ENCODE results near the gene DBN1.

DBN1 gene

DNA sequence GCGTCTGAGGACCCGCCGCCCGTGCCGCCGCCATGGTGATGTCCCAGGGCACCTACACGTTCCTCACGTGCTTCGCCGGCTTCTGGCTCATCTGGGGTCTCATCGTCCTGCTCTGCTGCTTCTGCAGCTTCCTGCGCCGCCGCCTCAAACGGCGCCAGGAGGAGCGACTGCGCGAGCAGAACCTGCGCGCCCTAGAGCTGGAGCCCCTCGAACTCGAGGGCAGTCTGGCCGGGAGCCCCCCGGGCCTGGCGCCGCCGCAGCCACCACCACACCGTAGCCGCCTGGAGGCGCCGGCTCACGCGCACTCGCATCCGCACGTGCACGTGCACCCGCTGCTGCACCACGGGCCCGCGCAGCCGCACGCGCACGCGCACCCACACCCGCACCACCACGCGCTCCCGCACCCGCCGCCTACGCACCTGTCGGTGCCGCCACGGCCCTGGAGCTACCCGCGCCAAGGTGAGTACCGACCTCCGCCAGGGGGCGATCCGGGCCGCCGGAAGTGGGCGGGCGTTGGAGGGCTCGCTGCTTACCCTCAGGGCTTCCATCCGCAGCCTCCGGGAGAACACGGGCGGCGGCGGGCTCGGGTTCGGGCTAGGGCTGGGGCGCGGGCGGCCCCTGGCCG lies 18.3 kb downstream of the DBN1 start:
- DNase-seq, result peak; percentile 54

DNA sequence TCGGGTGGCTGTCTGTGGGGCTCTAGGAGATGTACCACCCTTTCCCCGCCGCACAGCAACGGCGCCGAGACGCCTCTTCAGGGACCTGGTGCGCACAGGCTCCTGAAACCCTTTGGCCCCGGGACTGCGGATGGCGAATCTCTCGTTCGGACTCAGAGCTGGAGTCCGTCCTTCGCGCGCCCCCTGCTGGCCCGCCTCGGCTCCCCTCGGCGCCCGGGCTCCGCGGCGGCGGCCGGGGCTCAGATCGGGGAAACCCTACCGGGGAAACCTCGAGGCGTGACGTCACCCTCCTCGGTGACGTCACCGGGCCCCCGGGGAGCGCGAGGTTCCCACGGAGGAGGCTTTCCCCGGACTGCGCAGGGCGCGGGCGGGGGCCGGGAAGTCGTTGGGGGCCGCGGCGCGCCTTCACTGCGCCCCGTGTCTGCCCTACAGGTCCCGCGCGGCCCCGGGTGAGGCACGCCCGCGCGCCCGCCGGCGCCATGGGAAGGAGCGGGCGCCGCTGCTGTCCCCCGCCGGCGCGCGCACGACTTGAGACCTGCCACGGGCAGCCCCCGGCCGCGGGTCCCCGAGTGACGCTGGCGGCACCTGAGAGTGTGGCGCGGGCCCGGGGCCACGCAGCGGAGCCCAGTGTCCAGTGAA lies 18.9 kb downstream of the DBN1 start:
- DNase-seq, result peak; percentile 75

DNA sequence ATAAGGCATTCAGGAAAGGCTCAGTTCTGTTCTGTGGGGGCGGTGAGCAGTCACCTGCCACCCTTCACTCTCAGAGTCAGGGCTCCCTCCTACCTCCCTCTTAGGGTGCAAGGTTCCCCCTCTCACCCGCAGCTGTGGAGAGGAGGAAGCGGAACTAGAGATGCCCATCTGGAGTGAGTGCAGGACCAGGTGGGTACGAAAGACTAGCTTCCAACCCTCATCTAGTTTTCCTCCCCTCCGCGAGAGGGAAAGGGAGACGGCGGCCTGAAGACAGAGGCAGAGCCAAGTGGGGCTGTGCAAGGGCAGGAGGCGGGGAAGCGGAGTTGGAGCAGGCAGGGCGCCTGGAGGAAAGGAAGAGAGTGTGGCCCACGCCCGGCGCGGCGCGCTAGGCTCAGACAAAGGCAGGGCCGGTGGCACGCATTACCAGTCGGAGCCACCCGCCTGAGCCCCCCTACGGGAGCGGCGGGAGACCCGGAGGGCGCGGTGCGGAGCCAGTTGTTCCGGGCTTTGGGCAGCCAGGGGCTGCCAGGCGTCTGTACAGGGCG lies 19.5 kb downstream of the DBN1 start:
- no peak for DNase-seq

DNA sequence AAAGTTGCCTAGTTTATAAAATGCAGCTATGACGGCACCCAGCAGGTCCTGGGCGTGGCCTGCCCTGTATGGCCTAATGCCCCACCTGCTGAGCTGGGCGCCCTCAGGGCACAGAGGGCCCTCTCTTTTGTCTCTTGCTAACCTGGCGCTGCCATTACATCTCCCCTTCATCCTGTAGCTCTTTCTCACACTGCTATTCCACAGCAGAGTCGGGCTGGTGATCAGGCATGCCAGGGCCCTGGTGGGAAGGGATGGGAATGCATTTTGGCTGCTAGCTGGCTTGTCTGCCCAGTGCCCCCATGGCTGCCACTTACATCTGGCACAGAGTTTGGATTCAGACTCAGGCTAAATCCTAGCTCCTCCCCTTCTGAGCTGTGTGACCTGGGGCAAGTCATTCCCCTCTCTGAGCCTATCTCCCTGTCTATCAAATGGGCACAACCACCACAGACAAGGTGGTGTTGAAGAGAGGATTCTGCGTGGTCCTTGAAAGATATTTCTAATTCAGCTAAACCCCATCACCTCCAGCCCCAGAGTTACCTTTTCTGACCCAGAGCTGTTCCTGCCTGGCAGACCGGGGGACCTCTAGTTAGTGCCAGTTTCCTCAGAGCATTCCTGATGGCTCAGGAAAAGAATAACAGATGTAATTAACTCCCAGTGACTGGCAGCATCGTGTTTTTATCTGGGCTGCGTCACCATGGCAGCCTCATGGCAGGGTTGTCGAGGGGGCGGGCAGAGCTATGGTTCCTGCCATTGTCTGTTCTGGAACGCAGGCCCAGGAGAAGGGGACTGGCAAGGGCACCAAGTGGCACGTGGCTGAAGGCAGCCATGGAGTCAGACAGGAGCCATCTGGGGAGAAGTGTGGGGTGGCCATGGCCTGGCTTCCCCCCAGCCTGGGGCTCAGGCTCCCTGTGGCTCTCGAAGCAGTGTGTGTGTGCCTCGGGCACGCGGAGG lies 20.5 kb downstream of the DBN1 start:
- no peak for DNase-seq

DNA sequence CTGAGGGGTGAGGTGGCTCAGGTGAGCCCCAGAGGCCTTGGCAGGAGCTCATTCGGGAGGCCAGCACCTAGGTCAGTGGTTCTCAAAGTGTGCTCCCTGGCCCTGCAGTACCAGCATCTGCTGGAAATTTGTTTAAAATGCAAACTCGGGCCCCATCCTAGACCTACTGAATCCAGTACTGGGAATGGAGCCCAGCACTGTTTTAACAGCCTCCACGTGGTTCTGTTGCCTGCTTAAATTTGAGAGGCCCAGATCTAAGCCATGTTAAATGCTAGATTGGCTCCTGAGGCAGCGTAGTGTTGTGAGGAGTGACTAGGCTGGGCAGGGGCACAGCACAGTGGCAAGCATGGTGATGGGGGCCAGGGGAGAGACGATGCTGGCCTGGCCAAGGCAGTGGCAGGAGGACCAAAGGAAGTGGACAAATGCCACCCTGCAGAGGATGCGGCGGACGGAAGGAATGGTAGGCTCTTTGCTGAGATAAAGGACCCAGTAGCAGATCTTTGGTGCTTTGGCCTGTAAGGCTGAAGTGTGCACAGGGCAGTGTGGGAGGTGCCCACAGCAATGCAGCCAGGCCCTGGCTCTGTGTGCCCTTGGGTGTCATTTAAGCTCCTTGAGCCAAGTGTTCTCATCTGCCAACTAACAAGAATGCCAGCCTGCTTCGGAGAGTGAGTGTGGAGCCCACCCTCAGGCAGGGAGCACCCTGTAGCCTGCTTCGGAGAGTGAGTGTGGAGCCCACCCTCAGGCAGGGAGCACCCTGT lies 22.6 kb downstream of the DBN1 start:
- no peak for DNase-seq

DNA sequence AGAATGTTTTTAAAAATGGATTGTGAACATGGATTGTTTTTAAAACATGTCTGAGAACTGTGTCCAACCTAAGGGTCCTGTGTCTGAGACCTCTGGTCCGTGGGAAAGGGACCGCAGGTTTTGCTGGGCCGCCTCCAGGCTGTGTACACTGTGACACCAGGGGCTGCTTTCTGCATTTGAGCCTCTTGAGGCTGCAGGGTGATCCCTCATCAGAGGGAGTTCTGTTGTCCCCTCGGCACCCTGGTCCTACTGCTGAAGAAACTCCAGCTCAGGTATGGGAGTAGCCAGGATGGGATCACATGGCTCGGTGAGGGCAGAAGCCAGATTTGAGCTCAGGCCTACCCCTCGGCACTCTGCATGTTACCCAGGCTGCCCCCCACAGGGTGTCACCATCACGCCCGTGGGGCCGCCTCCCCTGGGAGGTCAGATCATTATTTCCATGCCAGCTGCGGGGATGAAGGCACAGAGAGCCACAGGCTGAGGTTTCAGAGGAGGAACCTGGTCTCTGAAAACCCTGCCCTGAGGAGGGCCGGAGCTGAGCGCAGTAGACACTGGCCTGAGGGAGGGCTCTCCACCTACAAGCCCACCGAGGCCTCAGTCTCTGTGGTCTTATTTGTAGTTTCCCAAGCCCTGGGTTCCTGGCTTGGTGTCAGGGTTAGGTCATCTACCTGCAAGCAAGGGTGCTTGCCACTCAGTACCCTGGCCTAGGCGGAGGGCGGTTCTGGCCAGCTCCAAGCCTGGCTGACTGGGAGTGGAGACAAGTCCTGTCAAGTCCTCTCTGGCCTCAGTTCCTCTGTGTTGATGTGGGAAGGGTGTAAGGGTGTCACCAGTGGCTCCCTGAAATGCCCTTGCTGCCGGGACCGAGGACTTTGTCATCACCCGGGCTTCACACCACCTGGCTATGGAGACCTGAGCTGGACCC lies 24.0 kb downstream of the DBN1 start:
- DNase-seq, result no peak

DNA sequence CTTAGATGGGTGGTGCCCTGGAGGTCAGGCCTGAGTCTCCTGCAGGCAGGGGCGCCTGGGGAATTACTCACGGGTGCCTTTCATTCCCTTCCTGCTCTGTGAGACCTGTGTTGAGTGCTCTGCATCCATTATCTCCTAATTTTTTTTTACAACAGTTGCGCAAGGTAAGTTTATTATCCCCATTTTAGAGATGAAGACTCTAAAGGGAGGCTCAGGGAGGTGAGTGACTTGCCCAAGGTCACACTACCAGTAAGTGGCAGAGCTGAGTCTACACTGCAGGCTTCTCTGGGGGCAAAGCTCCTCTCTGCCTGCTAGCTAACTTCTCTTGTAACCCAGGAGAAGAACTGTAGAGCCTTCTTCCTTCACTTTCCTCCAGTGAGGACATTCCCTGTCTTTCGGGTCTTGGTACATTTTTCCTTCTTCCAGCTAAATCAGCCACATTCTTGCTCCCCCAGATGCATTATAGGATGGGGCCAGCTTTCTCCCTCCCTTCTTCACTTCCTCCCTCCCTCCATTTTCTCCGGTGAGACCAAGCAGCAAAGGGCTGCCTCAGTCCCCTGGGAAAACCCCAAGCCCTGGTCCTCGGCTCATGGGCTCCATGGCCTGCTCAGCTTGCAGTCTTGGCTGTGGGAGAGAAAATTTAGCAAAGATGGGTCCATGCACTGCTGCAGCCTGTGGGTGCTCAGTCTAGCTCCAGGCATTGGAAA lies 25.0 kb downstream of the DBN1 start:
- DNase-seq, result no peak

DNA sequence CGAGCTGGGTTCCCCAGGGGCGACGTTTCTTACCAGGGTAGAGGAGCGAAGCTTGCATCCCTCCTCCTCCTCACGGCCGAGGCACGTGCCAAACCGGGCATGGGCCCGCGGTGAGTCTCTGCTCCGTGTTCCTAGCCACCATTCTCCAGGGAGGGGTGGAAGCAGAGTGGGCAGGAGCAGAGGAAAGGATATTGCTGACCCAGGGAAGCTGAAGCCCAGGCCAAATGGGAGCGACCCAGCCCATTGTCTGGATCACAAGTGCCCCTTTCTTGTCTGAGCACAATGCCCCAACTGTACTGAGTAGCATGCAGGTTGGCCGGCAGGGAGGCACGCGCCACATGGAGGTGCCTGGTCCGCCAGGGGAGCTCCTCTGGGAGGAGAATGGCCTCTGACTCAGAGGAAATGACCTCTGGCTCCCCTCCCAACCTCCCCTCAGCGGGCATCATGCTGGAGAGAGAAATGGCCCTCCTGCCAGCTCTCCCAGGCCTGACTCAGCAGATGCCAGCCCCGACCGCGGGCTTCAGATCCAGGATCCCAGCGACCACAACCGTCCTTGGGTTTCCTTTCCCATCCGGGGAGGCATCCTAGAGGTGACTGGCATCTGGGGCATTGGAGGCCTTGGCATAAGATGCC lies 25.7 kb downstream of the DBN1 start:
- DNase-seq, result no peak

DNA sequence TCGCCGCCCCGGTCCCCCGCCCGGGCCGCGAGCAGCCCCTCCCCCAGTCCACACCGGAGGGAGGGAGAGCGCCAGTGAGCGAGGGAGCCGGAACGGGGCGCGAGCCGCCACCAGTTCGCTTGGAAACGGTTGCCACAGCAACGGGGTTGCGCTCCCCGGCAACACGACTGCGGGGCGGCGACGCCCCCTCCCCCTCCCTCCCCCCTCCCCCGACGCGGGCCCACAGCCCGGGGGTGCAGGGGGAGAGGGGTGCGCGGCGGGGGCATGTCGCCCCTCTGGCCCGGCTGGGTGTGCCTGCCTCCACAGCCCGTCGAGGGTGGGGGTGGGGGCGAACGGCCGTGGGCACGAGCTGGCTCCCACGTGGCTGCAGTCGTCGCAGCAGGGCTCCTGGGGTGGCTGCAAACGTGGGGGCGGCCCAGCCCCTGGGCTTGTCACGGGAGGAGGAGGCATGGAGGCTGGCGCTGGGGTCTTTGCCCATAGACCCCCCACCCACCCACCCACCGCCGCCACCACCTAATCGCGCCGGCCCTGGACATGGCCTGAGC lies 26.3 kb downstream of the DBN1 start:
- DNase-seq, result no peak

DNA sequence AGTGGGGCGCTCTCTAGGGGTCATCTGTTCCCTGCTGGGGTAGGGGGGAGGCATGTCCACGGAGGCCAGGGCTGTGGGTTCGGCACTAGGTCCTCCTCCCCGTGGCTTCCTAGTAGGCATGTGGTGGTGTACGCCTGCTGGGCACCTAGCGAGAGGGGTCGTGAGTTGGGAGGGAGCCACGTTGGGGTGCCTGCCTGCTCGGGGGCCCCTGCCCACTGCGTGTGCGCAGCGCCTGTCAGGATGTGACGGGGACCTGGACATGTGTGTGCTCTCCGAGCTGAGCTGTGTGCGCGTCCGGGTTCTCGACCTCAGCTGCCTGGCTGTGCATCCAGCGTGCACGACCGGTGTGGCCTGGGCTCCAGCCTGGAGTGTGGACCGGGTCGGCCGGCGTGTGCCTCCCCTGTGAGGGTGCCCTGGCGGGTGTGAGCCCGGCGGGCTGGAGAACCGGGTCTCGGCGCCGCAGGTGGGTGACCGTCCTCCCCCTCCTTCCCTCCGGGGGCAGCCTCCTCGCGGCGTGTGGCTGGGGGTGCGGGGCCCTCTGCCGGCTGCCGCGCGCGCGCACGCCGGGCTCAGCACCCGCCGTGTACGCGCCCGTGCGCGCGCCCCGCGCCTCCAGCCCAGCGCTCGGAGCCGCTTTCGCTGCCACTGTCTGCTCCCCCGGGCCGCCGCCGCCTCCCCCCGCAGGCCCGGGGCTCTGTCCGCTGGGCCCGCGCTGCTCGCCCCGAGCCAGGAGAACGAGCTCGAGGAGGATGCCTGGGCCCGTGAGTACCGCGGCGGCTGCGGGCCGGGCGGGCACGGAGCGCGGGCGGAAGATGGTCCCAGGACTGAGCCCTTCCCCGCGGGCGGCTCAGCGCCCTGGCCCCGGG lies 27.0 kb downstream of the DBN1 start, which contains the start of gene PRR7:
Gene PRR7 (plus strand): TSS at position 615 of the 866 bp plus-strand sequence. CDS start 8,254 bp downstream, outside the sequence.
- DNase-seq, result no peak

DNA sequence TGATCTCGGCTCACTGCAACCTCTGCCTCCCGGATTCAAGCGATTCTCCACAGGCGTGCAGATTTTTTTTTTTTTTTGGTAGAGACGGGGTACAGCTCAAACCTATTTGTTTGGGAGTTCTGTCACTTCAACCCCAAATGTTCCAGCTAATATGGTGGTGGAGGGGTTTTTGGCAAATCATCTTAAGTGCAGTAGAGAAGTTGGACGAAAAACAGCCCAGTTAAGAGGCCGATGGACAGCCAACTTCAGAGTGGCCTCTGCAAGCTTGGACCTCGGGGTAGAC lies 27.6 kb downstream of the DBN1 start:
- DNase-seq, result no peak

DNA sequence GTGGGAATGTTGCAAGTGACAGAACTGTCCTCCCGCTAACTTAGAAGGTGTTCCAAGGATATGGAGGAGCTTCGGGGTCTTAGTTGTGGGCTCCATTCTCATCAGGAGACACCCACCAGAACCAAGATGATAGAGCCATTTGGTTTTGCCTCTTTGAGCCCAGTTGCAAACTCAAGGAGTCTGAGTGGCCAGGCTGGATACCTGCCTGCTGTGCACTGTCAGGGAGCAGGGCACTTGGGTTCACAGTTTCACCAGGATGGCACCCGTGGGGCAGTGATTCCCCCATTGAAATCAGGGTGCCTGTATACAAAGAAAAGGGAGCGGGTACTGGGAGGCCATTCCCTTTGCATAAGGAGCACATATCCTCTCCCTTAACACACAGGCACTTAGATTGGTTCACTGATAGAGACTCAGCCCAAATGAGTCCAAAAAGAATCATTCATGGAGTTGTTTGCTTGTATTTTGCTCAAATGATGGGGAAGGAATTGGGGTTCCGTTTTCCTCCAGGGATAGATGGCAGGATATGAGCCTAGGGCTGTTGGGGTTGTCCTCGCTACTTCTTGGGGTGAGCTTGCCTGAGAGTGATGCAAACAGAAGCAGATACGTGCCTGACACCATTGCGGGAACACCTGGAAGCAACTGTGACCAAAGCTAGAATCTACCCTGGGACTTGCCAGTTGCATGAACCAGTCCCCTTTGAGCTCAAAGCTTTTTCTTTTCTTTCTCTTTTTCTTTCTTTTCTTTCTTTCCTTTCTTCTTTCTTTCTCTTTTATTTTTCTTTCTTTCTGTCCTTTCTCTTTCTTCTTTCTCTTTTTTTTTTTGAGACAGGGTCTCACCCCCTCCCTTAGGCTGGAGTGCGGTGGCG lies 28.1 kb downstream of the DBN1 start:
- DNase-seq, result no peak

DNA sequence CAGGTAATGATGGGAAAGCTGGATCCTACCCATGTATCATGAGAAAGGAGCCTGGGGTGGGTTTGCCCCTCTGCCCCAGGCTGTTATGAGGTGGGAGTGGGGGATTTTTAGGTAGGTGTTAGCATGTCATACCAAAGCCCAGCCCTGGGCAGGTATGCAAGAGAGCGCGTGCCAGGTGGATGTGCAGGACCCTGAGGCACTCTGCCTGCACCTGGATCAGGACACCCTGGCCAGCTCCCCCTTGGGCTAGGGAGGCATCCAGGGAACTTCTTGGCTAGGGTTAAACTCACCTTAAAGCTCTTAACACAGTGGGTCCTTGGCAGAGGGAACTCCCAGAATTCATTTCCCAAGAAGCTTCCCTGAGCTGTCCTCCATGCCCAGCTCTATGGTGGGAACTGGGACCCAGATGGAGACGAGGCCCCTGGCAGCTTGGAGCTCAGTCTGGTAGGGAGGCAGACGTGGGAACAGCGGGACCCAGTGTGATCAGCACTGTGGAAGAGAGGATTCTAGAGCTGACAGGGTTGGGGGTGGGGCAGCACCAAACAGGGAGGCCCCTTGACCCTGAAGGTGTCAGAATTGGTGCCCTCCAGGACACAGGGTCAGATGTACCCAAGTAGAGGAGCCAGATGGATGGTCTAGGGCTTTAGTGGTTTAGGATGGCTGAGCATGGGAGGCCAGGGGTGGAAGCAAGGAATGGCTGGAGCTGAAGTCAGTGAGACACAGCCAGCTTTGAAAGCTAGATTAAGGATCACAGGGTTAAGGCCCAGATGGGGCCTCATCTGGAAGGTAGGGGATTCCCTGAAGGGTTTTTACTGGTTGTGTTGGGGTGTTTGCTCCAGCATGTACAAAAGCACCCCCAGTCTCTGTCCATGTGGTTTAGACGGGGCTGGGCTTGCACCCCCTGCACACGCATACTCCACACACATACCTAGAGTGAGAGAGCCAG lies 29.1 kb downstream of the DBN1 start:
- no peak for DNase-seq

DNA sequence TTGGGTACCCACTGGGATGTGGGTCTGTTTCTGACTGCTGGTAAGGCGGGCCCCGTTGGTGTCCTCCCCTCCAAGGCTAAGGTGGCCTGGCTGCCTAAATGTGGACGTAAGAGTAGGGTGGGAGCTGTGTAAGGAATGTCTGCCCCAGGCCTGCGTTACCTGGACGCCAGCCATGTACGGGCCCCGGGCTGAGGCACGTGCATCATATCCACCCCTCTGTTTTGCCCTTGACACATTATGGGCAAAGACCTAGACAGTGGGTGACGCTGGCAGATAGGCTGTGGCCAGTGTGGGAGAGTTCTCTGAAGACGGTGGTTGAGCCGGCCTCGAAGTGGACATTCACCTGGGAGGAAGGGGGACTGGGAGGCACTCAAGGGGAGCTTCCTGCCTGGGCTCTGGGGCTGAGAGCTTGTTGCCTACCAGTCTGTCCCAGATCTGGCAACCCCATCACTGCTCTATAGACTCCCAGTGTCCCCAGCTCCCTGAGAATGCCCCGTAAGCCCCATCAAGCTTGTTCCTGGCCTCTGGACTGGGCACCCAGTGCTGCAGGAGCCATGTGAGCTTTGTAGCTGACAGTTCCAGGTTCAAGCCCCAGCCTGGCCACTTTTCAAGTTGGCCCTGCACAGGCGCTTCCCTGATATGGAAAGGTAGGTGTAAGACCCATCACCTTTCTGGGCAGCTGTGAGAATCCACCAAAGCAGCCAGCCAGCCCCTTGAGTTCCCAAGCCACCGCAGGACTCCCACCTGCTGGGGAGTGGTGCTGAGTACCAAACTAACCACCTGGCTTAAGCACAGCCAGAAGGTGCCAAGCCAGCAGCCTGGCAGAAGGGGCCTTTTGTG lies 30.1 kb downstream of the DBN1 start:
- no peak for DNase-seq

DNA sequence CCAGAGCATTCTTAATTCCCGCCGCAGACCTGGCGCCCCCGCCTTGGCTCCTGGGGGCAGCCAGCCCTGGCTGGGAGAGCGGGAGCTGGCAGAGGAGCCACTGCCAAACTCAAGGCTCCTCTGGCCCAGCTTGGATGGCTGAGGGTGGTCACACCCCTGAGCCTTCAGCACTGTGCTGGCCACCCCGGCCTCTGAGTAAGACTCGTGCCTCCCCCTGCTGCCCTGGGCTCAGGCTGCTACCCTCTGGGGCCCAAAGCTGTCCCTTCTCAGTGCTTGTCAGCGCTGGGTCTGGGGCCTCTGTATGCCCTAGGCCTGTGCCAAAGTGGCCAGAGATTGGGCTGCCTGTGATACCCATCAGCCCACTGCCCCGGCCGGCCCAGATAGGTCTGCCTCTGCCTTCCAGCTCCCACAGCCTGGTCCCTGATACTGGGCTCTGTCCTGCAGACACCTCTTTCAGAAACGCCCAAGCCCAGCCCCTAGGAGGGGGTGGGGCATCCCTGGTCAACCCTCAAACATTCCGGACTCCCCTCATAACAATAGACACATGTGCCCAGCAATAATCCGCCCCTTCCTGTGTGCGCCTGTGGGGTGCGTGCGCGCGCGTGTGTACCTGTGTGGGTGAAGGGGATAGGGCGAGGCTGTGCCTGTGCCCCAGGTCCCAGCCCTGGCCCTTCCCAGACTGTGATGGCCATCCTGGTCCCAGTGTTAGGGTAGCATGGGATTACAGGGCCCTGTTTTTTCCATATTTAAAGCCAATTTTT lies 31.2 kb downstream of the DBN1 start:
- DNase-seq, result no peak

All from NCI-H1048 (cell line).